GM18526 (cell line): ENCODE measurements around the gene PHYHIPL.

ENCODE experiments used
- POLR2A ChIP-seq: IDR thresholded peaks from 3 replicates; pipeline ENCODE4 v1.6.1; 2011; ENCODE audit not compliant: insufficient read length; ENCODE audit errors: extremely low read depth

PHYHIPL gene

DNA sequence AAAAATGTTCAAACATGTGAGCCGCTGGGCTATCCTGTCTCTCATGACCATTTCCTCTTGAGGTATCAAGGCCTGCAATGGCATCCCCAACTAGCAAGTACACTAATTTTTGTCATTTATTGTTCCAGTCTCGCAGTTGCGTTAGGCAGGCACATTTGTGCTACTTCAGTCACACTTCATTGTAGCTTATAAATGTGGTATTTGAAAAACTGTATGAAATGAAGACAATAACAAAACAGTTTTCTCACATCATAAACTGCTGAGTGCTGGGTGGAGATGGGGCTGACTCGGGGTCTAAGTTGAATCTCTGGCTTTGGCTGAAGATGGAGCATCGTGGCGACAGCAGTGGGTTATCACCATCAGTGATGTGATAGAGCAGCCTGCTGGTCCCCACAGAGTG is 93.2 kb downstream of the PHYHIPL start:
- no peak for TF ChIP-seq POLR2A

DNA sequence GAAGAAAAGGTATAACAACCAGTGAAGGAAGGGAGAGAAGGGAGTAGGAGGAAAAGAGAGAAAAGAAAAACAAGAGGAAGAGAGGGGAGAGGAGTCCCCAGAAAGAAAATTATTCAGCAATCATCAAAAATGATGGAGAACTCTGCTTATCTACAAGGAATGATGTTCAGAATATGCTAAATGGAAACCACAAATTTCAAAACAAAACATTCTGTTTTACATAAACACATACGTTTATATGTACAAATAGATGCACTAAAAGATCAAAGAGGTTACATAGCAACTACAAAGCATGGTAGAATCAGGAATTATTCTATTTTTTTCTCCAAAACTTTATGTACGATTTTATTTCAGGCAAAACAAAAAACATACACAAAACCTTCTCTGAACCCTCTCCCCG is 94.0 kb downstream of the PHYHIPL start:
- TF ChIP-seq POLR2A, result no peak

DNA sequence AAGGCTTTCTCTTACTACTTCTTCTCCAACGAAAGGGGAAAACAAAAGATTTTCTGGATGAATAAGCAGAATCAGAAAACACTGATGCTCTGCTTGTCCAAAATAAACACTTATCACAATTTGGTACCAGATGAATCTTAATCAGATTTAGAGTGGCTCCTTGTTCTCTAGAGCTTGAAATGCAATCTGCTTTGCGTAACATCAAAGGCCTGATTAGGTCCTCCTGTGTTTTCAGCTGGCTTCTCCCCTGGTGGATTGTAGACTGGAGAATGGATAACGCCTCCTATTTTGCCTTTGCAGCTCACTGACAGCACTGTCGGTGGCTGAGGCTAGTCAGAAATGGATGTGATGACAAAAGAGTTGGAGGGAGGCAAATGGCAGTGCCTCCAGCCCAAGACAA is 94.7 kb downstream of the PHYHIPL start:
- no peak for TF ChIP-seq POLR2A

DNA sequence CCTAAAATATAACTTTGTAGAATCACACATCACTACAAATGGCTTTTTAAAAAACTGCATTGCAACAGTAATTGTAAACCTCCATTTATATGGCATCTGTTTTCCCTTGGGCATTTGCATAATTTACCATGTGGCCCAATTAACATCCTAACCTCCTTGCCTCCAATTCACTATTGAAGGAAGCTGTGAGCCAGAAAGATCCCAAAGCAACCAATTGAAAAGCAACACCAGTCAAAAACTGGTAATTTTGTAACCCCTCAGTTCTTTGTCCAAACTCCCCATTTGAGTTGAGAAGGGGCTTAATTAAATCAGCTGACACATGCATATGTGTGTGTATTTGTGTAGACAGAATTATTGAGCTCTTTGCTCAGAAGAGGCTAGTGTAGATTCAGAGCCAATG is 95.6 kb downstream of the PHYHIPL start:
- no peak for TF ChIP-seq POLR2A

DNA sequence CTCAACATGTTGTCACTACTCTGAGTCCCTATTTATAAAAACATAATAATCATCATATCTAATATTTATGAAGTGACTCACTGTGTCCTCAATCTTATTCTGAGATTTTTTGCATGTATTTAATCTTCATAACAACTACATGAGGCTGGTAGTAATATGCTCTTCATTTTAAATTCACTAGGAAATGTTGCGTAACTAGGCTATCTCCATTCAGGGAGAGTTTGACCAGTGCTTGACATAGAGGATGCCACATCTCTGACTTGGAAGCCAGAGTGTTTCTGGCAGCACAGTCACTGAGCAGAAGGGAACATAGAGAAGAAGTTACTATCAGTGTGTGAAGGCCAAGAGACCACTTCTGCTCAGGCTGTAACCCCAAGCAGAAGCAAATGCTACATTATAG is 97.0 kb downstream of the PHYHIPL start:
- TF ChIP-seq POLR2A, result no peak

DNA sequence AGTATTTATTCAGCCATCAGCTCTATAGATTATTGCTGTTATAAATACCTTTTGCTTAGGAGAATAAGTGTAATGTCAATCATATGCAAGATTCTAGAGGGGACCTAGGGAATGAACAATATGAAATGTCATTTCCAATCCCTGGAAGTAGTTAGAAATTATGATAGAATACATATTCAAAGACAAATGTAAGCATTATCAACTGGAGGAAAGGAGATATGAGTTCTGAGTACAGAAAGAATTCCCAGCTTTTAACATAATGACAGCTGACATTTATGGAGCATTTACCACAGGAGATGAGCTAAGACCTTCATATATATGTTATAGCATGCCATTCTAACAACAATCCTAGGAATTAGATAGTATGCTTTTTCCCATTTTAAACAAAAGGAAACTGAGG is 99.7 kb downstream of the PHYHIPL start:
- TF ChIP-seq POLR2A, result no peak

DNA sequence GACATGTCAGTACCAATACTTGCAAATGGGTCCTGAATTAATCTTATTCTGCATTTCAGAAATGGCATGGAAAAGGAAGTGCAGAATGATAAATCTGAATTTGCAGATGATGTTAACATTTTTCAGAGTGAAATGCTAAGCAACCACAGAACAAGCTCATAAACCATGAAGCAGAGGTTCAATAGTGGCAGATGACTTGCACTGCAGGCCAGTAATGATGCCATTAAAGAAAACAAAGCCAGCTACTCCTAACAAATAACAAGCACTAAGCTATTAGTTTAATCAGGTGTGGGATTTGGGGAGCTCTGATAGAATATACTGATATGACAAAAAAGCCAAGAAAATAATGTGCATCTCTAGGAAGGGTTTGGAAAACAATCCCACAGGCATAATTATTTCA is 100.5 kb downstream of the PHYHIPL start:
- TF ChIP-seq POLR2A, result no peak

DNA sequence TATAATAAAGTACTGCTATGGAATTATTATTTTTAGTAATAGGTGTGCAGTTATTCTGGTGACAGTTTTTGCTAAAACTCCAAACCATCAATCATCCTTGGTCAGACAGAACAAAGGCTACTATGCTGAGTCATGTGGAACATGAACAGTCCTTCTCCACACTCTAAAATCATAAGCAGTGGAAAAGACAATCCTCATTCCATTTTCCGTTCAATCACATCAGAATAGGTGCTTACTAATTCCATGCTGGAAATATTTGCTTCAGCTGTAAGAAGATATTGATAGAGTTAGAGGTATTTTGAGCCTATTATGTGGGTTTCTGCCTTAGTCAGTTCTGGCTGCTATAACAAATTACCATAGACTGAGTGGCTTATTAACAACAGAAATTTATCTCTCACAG is 103.0 kb downstream of the PHYHIPL start:
- no peak for TF ChIP-seq POLR2A

DNA sequence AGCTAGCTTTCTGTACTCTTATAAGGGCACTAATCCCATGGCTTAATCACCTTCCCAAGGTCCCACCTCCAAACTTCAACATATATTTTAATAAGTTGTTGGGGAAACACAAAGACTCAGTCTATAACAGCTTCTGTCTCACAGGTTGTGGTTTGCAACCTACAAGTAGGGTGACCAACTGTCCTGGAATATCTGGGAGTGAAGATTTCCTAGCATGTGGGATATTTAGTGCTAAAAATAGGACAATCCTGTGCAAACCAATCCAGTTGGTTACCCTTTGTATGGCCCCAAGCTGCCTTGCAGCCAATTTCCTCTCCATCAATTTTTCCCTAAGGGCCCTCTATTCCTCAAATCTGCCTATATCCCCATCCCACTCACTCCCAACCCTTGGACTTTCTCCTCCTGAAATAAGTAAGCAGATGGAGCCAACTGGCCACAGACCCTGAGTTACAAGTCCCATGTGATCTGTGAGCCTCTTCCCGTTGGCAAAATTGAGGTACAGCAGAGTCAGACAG is 103.6 kb downstream of the PHYHIPL start:
- no peak for TF ChIP-seq POLR2A

DNA sequence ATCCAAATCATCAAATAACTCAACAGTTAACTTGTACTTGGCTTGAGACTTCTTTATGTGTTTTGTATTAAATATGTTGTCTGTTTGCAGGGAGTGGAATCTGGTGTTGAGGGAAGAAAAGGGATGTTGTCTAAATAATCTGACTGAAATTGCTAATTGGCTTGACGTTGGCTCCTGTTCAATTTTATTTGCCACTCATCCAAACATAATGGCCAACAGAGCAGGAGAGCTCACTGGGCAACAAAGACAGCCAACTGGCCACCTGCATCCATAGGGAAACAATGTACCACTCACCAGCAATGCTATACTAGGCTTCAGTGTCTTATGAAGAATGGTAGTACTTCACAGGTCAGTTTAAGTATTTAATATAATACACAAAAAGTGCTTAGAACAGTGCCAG is 105.4 kb downstream of the PHYHIPL start:
- TF ChIP-seq POLR2A, result no peak

DNA sequence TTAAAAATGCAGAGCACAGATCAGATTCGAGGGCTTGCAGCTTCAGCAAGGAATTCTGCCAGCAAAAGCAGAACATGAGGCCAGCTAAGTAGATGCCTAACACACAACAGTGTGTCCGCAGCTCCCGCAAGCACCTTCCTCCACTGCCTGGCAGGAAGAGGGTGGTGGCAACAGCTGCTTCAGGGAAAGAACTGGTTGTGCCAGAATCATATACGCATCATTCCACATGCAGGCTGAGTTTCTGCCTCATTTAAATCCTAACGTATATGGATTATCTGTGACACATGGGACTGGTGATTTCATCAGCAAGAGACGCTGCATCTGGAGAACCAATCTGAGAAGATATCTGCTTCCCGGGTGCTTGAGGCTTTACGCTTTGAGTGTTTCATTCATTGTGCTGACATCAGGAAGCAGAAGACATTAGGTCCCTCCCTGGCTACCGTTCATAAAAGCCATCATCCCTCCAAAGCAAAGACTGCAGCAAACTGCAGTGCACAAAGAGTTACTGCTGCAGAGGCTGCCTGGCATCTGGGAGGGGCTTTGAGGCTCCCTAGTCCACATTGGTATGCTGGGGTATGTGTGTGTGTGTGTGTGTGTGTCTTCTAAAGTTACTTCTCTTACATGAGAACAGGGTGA is 107.1 kb downstream of the PHYHIPL start:
- TF ChIP-seq POLR2A, result no peak

DNA sequence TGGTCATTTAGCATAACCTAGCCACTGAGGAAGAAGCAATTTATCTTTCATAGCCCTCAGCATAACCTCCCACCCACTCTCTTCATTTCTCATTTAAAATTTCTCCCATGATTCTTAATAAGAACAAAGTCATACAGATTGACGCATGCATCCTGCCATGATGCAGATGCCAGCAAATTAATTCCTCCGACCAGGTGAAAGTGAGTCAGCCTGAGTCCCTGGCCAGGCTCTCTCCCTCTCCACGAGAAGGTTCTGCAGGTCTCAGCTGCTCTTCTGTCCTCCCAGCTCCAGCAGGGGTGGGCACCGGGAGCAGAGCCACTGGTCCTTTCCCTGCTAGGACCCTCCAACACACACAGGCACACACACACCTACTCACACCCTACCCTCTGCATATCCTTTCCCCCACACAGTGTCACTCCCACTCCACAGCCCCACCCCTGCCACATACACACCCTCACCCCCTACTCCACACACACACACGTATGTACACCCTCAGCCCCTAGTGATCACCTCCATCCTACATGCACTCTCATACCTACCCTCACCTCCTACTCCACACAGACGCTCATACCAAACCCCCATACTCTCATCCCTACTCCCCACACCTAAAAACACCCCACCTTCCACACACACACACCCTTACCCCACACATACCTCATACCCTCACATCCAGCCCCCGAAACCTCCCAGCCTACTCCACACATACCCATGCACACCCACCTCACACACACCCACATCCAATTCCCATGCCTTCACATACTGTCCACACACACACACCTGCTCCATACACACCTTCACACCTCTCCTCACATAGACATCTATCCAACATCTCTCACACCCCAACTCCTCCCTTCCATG is 107.9 kb downstream of the PHYHIPL start:
- no peak for TF ChIP-seq POLR2A

DNA sequence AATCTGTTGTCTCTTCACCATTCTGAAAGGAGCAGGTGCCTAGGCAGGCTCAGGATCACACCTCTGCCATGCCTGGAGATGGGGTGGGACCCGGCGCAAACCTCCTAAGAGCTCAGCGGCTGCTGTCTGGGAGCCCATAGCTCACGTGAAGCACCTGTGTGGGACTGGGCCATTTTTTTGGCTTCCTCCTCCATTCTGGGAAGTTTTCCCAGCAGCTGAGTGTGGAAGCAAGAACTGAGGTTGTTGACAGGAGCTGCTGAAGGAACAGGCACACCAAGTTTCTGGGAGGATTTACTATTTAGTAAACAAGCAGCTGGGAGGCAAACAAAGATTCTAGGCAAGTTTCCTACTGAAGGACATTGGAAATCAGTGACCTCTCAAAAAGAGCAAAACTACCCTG is 108.6 kb downstream of the PHYHIPL start:
- TF ChIP-seq POLR2A, result no peak

DNA sequence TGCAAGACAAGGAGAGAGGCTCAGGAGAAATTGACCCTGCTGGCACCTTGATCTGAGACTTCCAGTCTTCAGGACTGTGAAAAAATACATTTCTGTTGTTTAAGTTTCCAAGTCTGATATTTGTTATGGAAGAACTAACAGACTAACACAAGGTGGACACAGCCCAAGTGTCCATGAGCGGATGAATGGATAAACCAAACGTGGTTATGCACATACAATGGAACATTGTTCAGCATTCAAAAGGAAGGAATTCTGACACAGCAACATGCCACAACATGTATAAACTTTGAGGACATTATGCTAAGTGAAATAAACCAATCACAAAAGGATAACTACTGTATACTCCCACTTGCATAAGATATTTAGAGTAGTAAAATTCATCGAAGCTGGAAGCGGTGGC is 109.4 kb downstream of the PHYHIPL start:
- TF ChIP-seq POLR2A, result no peak

DNA sequence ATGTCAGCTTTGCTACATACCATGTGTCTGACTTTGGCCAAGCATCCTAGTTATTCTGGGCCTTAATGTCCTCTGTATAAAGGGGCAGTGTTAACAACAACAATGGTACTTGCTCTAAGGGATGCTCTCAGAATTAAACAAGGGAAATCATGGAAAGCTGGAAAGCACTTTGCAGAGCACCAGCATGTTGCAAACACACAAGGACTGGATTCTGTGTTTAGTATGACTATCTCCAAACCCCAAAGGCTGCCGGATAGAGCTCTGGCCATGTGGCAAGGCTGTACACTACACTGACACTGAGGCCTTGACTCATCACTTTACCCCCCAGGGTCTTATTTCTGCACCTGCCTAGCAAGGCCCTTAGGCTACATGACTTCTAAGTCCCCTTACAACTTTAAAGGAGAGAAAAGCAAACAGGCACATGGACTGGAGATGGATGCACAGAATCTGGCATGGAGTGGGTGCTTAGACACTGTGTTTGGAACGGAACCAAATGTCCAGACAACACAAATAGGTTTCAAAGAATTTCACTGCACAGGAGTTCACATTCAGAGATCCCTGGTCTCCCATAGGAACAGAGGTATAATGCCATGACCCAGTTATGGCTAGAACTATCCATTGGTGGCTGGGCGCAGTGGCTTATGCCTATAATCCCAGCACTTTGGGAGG is 111.3 kb downstream of the PHYHIPL start:
- TF ChIP-seq POLR2A, result no peak

DNA sequence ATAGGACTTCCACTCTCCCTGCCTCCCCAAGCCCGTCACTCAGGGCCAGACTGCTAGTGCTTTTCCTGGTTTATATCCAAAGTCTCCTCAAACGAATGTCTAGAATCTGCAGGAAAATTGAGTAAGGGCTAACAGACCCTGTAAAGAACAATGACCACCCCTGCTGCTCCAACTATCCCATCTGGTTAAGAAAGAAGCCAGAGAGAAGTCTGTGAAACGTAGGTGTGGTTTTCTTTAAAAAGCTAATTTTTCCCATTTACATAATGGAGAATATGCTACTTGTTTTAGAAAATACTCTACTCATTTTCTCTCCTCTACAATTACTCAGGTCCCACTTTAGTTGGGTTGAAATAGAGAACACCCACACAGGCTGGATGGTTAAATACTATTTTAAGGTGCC is 113.4 kb downstream of the PHYHIPL start:
- no peak for TF ChIP-seq POLR2A
